ENCODE measurements around the gene ITGB4. TPM values are rescaled to one million over a fixed set of nuclear protein-coding genes. Genes with fewer than 3 reads are reported as not detected.

ITGB4 gene
- total RNA-seq, 2 experiments from 2014 or later = 0.69 to 1.8 TPM

- DNase-seq (no peak), ATAC-seq (no peak)
- Mint-ChIP-seq H3K27ac (no peak overlapping the region), H3K4me1 (ENCODE audit: low read depth) (peaks cover 14% of the 10 kb centered on the region), H3K36me3 (ENCODE audit: low read depth) (no peaks in the 10 kb centered on the region), H3K27me3 (no peaks in the 10 kb centered on the region), H3K9me3 (no peaks in the 10 kb centered on the region), H3K4me3 (no peak overlapping the region)
- ChIA-PET POLR2A (interaction anchor here (0.6 to 11.2 kb wide), 2 partner anchors 8 to 20 kb away, joined by 3 to 215 read pairs; no protein-coding TSS in a partner anchor), CTCF (interaction anchor here (1.0 to 5.1 kb wide), 3 partner anchors 8 to 52 kb away, joined by 3 to 92 read pairs (median 3); partner anchors contain the start of gene GALK1)
- intact Hi-C loops (cut with micrococcal nuclease) = no loop called here
- TF ChIP-seq CTCF (IDR thresholded peaks at IDR 0.05) = no peak
Observed at GRCh38 chr17:75755990-75756389, 34.7 kb downstream of the ITGB4 start.

GRCh38 chr17:75756451-75757085 is 35.3 kb downstream of the ITGB4 start:
- Mint-ChIP-seq H3K27ac (no peak overlapping the region), H3K27me3 (no peaks in the 10 kb centered on the region), H3K9me3 (no peaks in the 10 kb centered on the region), H3K4me1 (ENCODE audit: low read depth) (peaks cover 14% of the 10 kb centered on the region), H3K36me3 (ENCODE audit: low read depth) (no peaks in the 10 kb centered on the region), H3K4me3 (no peak overlapping the region)
- intact Hi-C loops (cut with micrococcal nuclease) = no loop called here
- DNase-seq (no peak), ATAC-seq (no peak)
- CTCF ChIA-PET = interaction anchor here (1.0 to 5.1 kb wide), 2 partner anchors 8 to 9 kb away, joined by 3 to 92 read pairs; partner anchors contain the start of gene GALK1
- POLR2A ChIA-PET = interaction anchor here (0.6 to 11.2 kb wide), 2 partner anchors 9 to 19 kb away, joined by 3 to 215 read pairs; no protein-coding TSS in a partner anchor
- TF ChIP-seq CTCF (IDR thresholded peaks at IDR 0.05) = no peak

- intact Hi-C loops (cut with micrococcal nuclease) = no loop called here
- H3K9me3 Mint-ChIP-seq = no peaks in the 10 kb centered on the region
- no peaks in the 10 kb centered on the region for H3K36me3 Mint-ChIP-seq (ENCODE audit: low read depth)
- ChIA-PET CTCF (interaction anchor here (1.0 to 8.7 kb wide), 5 partner anchors 7 to 26 kb away, joined by 3 to 92 read pairs (median 3); partner anchors contain the start of gene GALK1), POLR2A (interaction anchor here (11.2 kb wide), 1 partner anchor 18 kb away, joined by 215 read pairs; no protein-coding TSS in a partner anchor)
- H3K27me3 Mint-ChIP-seq = no peaks in the 10 kb centered on the region
- no peak overlapping the region for H3K27ac Mint-ChIP-seq
- H3K4me1 Mint-ChIP-seq (ENCODE audit: low read depth) = peaks cover 14% of the 10 kb centered on the region
- no peak for DNase-seq
- no peak for ATAC-seq
- no peak for TF ChIP-seq CTCF (IDR thresholded peaks at IDR 0.05)
- no peak overlapping the region for H3K4me3 Mint-ChIP-seq
Observed at GRCh38 chr17:75757086-75757681, 35.9 kb downstream of the ITGB4 start.

GRCh38 chr17:75758131-75758905 is 37.1 kb downstream of the ITGB4 start:
- intact Hi-C loops (cut with micrococcal nuclease) = no loop called here
- no peaks in the 10 kb centered on the region for H3K27me3 Mint-ChIP-seq

More at GRCh38 chr17:75758131-75758905, 37.1 kb downstream of the ITGB4 start:
- Mint-ChIP-seq H3K27ac (no peak overlapping the region), H3K9me3 (no peaks in the 10 kb centered on the region), H3K4me1 (ENCODE audit: low read depth) (peaks cover 14% of the 10 kb centered on the region), H3K36me3 (ENCODE audit: low read depth) (no peaks in the 10 kb centered on the region), H3K4me3 (no peak overlapping the region)
- TF ChIP-seq CTCF (IDR thresholded peaks at IDR 0.05) = no peak
- ATAC-seq (no peak), DNase-seq (no peak)
- ChIA-PET CTCF (interaction anchor here (1.0 to 8.7 kb wide), 3 partner anchors 8 to 25 kb away, joined by 3 to 55 read pairs (median 3); no protein-coding TSS in a partner anchor), POLR2A (interaction anchor here (11.2 kb wide), 1 partner anchor 17 kb away, joined by 215 read pairs; no protein-coding TSS in a partner anchor)
